Measurements from ENCODE around the gene CYP1B1.
"Not testable (repeated sequence)": the region's sequence is repeated elsewhere in the genome, so short reads cannot be mapped to it uniquely, and the experiment has no call there.

Gene CYP1B1

GRCh38 chr2:38037325-38037724 lies 38.6 kb downstream of the CYP1B1 start:
- no peak for DNase-seq

GRCh38 chr2:38035968-38036367 lies 40.0 kb downstream of the CYP1B1 start:
- DNase-seq: no peak

GRCh38 chr2:38033646-38034045 lies 42.3 kb downstream of the CYP1B1 start:
- no peak for DNase-seq

- no peak for DNase-seq
These were observed 43.0 kb downstream of the CYP1B1 start for GRCh38 chr2:38032946-38033345.

- no peak for DNase-seq
These were observed 45.2 kb downstream of the CYP1B1 start for GRCh38 chr2:38030635-38031355.

- no peak for DNase-seq
These were observed 46.4 kb downstream of the CYP1B1 start for GRCh38 chr2:38029512-38029911.

- DNase-seq: no peak
These were observed 47.1 kb downstream of the CYP1B1 start for GRCh38 chr2:38028829-38029228.

- no peak for DNase-seq
These were observed 49.1 kb downstream of the CYP1B1 start for GRCh38 chr2:38026846-38027245.

GRCh38 chr2:38021589-38021988 lies 54.4 kb downstream of the CYP1B1 start:
- no peak for DNase-seq

GRCh38 chr2:38020359-38021069 lies 55.4 kb downstream of the CYP1B1 start:
- not testable (repeated sequence) for DNase-seq

GRCh38 chr2:38017836-38018235 lies 58.1 kb downstream of the CYP1B1 start:
- no peak for DNase-seq
